K562 (cell line): Measurements from ENCODE around the gene NOTCH1. TPM values are rescaled to one million over a fixed set of nuclear protein-coding genes. Genes with fewer than 3 reads are reported as not detected.

Experiments
- BRCA1 ChIP-seq, 2 experiments: fragments of 450-650 bp in 1 of 2; sonication (generic) in 1 of 2; formaldehyde crosslinking in 1 of 2; IDR thresholded peaks; 2 replicates each; pipeline versions ENCODE4 v1.5.0 to v1.6.1; 2017 to 2020; ENCODE audit warnings: mild to moderate bottlenecking in 1 of 2, missing genetic modification reagents in 1 of 2
- COPS2 ChIP-seq: fragments of 450-650 bp; conservative IDR thresholded peaks from 2 replicates; pipeline ENCODE4 v1.6.1; 2016; ENCODE audit warnings: mild to moderate bottlenecking, moderate library complexity
- ELF4 ChIP-seq: fragments of 450-650 bp; formaldehyde crosslinking; IDR thresholded peaks from 2 replicates; pipeline ENCODE4 v1.4.0; 2022; ENCODE audit warnings: missing genetic modification characterization
- ELK3 ChIP-seq: fragments of 450-650 bp; formaldehyde crosslinking; IDR thresholded peaks from 2 replicates; pipeline ENCODE4 v1.4.0; 2020; ENCODE audit warnings: mild to moderate bottlenecking
- FOXP4 ChIP-seq: sonication (generic); formaldehyde crosslinking; IDR thresholded peaks from 2 replicates; pipeline ENCODE4 v1.8.0; 2022; ENCODE audit warnings: mild to moderate bottlenecking, missing genetic modification reagents, borderline replicate concordance
- NFATC3 ChIP-seq: fragments of 450-650 bp; IDR thresholded peaks from 2 replicates; pipeline ENCODE4 v1.6.1; 2017; ENCODE audit warnings: mild to moderate bottlenecking
- OTX1 ChIP-seq: fragments of 450-650 bp; formaldehyde crosslinking; IDR thresholded peaks from 2 replicates; pipeline ENCODE4 v1.4.0; 2022; ENCODE audit warnings: mild to moderate bottlenecking
- RHOXF2B ChIP-seq: fragments of 250-450 bp; sonication (Bioruptor Pico); conservative IDR thresholded peaks from 2 replicates; pipeline ENCODE4 v1.5.1; 2021
- SMC3 ChIP-seq: conservative IDR thresholded peaks from 2 replicates; pipeline ENCODE4 v1.6.1; 2011; ENCODE audit warnings: low read depth, low read length, improper control_type of control experiment; ENCODE audit not compliant: insufficient read depth
- THRAP3 ChIP-seq: fragments of 450-650 bp; IDR thresholded peaks from 2 replicates; pipeline ENCODE4 v1.6.1; 2016; ENCODE audit warnings: mild to moderate bottlenecking, inconsistent platforms, borderline replicate concordance
- TRIM24 ChIP-seq, 2 experiments: fragments of 450-650 bp; IDR thresholded peaks; 2 replicates each; pipeline ENCODE4 v1.6.1; 2016
- U2AF1 ChIP-seq: fragments of 200-400 bp; formaldehyde crosslinking; optimal IDR thresholded peaks from 2 replicates; pipeline ENCODE3; 2017; ENCODE audit warnings: mild to moderate bottlenecking, low read depth, low read length, moderate library complexity
- ZBTB1 ChIP-seq: sonication (generic); formaldehyde crosslinking; IDR thresholded peaks from 2 replicates; pipeline ENCODE4 v1.8.1; 2023; ENCODE audit warnings: missing genetic modification reagents, low read depth, mild to moderate bottlenecking, borderline replicate concordance
- ZBTB33 ChIP-seq: sonication (generic); formaldehyde crosslinking; IDR thresholded peaks from 2 replicates; pipeline ENCODE4 v1.8.1; 2023; ENCODE audit warnings: mild to moderate bottlenecking, missing genetic modification reagents
- ZNF707 ChIP-seq: fragments of 250-450 bp; sonication (Bioruptor Pico); conservative IDR thresholded peaks from 2 replicates; pipeline ENCODE4 v1.8.0; 2022; ENCODE audit warnings: inconsistent platforms, mild to moderate bottlenecking, moderate library complexity
- polyA plus RNA-seq, 8 experiments: library from polyadenylated mRNA; depleted of rRNA in 4 of 8; stranded (reverse) in 5 of 8; unstranded in 3 of 8; fragments of >200 nt; fragmentation: Nextera tagmentation in 2 of 8; fragmentation: Illumina TruSeq in 1 of 8; extraction: Ambion mirVana in 2 of 8; extraction: Trizol in 1 of 8; gene quantifications; 2 replicates each; pipeline versions ENCODE4 v1.2.1 to v1.2.3, GENCODE V29; 2011 to 2014; ENCODE audit warnings: inconsistent platforms in 1 of 8, missing spikeins in 1 of 8
- total RNA-seq, 7 experiments: library from RNA; depleted of rRNA in 6 of 7; stranded (reverse); fragments of >200 nt in 6 of 7; fragmentation: Illumina TruSeq in 2 of 7; extraction: Trizol in 2 of 7; gene quantifications; 2 replicates each; pipeline versions ENCODE4 v1.2.1 to v1.2.3, GENCODE V29; 2011 to 2021; ENCODE audit warnings: low replicate concordance in 1 of 7
- TF ChIP-seq, protein P1 (sequence below): fragments of 450-650 bp; IDR thresholded peaks from 2 replicates; pipeline ENCODE4 v1.6.1; 2017; ENCODE audit warnings: mild to moderate bottlenecking, moderate library complexity
- TF ChIP-seq, protein P2 (sequence below): sonication (generic); formaldehyde crosslinking; IDR thresholded peaks from 2 replicates; pipeline ENCODE4 v1.8.0; 2022; ENCODE audit warnings: missing genetic modification reagents, mild to moderate bottlenecking, moderate library complexity, borderline replicate concordance
- TF ChIP-seq, protein P3 (sequence below): fragments of 450-650 bp; IDR thresholded peaks from 2 replicates; pipeline ENCODE4 v1.6.1; 2016; ENCODE audit warnings: antibody characterized with exemption

NOTCH1 gene
- total and polyA plus RNA-seq, 9 of the 15 experiments (the other 6 are each of a cell fraction or from before 2014, with no cell fraction given), result 0.03 to 31.4 (median 2.3) TPM

DNA sequence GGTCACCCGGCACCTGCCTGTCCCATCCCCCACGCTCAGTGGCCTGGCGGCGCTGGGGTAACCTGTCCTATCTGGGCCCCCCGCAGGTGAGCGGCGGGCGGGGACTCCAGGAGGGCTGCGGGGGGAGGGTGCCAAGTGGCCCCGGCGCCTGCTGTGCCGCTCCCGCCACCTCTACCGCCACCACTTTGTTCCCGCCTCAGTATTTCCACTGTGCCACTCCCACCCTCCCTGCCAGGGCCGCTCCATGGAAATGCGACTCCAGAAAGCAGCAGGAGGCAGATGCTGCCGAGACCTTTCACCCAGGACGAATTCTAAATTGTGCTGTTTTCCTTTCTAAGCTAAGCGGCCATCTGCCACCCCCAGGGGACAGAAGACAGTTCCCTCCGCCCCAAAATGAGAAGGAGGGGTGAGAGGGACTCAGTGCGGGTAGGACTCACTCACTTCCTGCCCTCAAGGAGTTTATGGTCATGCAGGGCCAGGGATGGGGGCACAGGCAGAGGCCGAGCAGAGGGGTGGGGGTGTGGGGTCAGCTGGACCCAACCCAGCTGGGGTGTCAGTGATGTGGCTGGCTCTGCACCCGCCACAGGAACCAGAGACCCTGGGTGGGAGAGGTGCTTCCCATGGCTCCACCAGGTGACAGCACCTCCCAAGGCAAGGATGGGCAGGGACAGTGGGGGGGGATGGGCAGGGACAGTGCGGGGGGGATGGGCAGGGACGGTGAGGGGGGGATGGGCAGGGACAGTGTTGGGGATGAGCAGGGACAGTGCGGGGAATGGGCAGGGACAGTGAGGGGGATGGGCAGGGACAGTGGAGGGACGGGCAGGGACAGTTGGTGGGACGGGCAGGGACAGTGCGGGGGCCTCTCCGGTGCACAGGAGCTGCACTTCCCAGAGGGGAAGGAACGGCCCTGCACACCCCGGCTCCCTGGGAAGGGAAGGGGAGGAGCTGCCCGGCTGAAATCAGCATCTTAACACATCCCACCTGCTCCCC is 17.8 kb downstream of the NOTCH1 start (continued):
- TF ChIP-seq U2AF1 (no peak), ZBTB33 (CRISPR knock-in tag) (peak; percentile 94), OTX1 (CRISPR knock-in tag) (no peak), FOXP4 (no peak), ZBTB1 (CRISPR knock-in tag) (no peak), TRIM24 (IDR thresholded peaks at IDR 0.05) (peak; percentile 30 to 53; a peak in 2 of 4 replicates), NFATC3 (no peak), COPS2 (no peak), THRAP3 (no peak), BRCA1 (IDR thresholded peaks at IDR 0.05) (no peak), BRCA1 (CRISPR knock-in tag; IDR thresholded peaks at IDR 0.05) (no peak), ELF4 (no peak), ZNF707 (CRISPR knock-in tag) (no peak), ELK3 (CRISPR knock-in tag) (no peak), RHOXF2B (CRISPR knock-in tag) (no peak), SMC3 (0 out of 2 replicates have a peak, but pooled peaks have one; percentile 8)
- TF ChIP-seq, protein P1, sequence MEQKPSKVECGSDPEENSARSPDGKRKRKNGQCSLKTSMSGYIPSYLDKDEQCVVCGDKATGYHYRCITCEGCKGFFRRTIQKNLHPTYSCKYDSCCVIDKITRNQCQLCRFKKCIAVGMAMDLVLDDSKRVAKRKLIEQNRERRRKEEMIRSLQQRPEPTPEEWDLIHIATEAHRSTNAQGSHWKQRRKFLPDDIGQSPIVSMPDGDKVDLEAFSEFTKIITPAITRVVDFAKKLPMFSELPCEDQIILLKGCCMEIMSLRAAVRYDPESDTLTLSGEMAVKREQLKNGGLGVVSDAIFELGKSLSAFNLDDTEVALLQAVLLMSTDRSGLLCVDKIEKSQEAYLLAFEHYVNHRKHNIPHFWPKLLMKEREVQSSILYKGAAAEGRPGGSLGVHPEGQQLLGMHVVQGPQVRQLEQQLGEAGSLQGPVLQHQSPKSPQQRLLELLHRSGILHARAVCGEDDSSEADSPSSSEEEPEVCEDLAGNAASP, result no peak
- TF ChIP-seq, protein P2, sequence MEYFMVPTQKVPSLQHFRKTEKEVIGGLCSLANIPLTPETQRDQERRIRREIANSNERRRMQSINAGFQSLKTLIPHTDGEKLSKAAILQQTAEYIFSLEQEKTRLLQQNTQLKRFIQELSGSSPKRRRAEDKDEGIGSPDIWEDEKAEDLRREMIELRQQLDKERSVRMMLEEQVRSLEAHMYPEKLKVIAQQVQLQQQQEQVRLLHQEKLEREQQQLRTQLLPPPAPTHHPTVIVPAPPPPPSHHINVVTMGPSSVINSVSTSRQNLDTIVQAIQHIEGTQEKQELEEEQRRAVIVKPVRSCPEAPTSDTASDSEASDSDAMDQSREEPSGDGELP (CRISPR knock-in tag), result peak; percentile 48; the same call in 1 of the 2 replicates
- TF ChIP-seq, protein P3, sequence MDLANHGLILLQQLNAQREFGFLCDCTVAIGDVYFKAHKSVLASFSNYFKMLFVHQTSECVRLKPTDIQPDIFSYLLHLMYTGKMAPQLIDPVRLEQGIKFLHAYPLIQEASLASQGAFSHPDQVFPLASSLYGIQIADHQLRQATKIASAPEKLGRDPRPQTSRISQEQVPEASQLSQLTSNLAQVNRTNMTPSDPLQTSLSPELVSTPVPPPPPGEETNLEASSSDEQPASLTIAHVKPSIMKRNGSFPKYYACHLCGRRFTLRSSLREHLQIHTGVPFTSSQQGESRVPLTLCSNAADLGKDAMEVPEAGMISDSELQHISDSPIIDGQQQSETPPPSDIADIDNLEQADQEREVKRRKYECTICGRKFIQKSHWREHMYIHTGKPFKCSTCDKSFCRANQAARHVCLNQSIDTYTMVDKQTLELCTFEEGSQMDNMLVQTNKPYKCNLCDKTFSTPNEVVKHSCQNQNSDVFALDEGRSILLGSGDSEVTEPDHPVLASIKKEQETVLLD, result no peak
